LHCN-M2 (cell line): ENCODE measurements around the gene NCK2. TPM values are rescaled to one million over a fixed set of nuclear protein-coding genes. Genes with fewer than 3 reads are reported as not detected.
A peak's percentile ranks its signal among the peaks of the same experiment; 100 is the strongest.

Experiments used
- DNase-seq: peaks from one replicate; pipeline ENCODE4 v3.0.0-alpha.2; 2012; ENCODE audit warnings: low read depth
- polyA plus RNA-seq: library from polyadenylated mRNA; unstranded; fragments of >200 nt; gene quantifications from one replicate; pipeline ENCODE4 v1.2.1, GENCODE V29; 2012; ENCODE audit warnings: missing spikeins
- total RNA-seq: library from RNA; depleted of rRNA; stranded (reverse); fragments of >200 nt; gene quantifications from 2 replicates; pipeline ENCODE4 v1.2.3, GENCODE V29; 2014; rRNA removed

NCK2 gene
- total RNA-seq: 23.0 and 25.0 TPM in 2 replicates
- 22.1 TPM for polyA plus RNA-seq

DNA sequence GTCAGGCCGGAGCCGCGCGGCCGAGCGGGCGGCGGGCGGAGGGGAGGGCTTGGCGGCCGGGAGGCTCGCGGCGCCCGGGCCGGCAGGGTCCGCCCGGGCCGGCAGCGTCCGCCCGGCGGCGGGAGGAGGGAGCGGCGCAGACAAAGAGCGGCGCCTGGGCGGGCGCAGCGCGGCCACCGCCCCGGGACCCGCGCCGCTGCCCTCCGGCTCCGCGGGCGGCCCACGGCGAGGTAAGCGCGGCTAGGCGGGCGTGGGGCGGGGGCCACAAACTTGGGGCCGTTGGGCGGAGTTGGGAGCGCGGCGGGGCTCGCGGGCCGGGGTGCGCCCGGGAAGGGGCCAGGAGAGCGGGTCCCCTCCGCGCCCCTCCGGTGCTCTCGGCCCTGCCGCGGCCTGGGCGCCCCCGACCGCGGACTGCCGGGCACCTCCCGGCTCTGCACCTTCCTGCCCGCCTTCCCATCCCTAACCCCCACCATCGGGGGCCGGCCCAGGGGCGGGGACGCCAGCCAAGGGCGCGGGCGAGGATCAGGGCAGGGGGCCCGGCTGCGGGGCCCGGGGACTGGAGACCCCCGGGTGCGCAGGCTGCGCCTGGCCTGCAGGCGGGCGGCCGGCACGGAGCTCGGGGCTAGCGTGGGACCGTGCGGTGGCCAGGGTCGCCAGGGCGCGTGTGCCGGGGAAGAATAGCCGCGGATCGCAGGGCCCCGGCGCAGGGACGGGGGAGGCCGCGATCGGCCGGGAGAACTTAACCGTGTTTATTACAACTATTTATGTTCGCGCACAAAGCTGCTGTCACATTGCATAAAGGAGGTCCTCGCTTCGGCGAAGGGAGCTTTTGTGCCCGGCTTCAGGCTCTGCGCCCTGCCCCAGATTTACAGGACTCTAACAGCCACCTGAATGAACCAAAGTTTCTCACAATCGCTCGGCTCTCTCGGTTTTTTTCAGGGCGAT lies at the start of gene NCK2:
Gene NCK2, plus strand, starts transcription at position 4 of the 945 bp plus-strand sequence. CDS start 110,152 bp downstream, outside the sequence.
- no peak for DNase-seq

DNA sequence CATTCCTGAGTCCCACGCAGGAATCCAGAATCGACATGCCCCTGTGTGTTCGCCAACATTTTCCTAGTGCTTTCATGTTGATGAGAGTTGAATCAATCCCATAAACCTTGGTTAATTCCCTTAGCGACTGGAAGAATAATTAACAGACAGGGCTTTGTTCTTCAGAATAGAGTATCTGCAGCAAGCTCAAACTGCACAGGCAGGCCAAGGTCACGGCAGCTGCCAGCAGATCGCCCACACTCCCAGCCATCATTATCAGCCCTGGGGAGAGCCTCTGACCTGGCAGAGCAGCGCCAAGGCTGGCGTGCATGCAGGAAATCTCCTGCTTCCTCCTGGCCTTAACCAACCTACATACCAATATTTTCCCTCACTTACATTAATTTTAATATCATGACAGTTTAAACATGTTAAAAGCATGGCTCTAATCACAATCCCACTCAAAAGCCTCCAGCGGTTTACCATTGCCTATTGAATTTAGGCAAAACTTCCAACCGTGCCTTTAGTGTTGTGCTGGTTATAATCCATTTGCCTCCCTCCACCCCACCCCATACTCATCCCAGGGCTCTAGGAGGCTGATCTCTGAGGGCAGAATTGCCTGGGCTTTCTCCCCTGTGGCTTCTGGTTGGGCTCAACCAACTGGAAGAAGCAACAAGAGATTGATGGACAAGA lies 46.8 kb upstream of the NCK2 start:
- no peak for DNase-seq

DNA sequence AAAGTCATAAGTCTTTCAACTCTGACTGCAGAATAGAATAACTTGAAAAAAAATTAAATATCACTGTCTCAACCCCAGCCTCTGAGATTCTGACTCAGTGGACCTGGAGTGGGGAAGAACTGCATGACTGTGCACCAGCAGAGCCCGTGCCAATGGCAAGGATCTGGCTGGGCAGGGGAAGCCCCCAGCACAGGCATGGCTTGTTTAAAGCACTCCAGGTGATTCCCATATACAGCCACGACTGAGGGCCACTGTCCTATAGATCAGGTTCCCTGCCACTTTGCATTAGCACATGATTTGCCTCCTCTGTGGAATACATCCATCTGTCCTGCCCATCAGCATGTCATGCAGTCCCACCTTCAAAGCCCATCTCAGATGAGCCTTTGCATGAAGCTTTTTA lies 45.9 kb upstream of the NCK2 start:
- DNase-seq: no peak

DNA sequence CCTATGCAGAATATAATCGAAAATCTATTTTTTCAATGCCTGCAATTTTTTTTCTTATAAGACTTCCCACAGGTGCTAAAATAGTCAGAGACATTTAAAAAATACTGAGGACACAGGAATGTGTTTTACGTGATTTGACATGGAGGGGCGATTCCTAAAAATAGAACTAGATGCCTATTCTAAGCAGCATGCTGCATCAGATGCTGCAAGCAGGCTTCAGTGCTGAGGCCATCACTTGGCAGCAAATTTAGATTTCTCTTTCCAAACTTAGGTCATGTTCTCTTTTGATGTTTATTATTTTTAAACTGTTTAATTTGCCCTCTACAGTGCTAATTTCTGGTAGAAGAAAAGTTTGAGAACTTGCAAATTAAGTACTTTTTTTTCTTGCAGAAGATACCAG lies 43.7 kb upstream of the NCK2 start:
- no peak for DNase-seq

DNA sequence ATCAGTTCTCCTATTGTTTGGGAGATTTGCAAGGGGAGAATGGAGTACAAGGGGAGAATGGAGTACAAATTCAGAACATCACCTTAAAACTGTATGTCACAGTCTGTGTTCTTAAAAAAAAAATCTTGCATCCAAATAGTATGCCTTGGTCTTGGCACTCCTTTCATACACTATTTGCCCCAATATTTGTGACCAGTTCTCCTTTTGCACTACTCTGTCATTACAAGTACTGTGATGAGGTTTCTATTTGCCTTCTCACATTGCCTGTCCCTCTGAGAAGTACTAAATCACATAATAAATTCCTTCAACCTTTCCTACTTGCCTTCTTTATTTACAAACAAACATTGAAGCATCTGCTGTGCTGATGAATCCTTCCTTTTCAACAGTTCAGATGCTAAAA lies 36.0 kb upstream of the NCK2 start:
- no peak for DNase-seq

DNA sequence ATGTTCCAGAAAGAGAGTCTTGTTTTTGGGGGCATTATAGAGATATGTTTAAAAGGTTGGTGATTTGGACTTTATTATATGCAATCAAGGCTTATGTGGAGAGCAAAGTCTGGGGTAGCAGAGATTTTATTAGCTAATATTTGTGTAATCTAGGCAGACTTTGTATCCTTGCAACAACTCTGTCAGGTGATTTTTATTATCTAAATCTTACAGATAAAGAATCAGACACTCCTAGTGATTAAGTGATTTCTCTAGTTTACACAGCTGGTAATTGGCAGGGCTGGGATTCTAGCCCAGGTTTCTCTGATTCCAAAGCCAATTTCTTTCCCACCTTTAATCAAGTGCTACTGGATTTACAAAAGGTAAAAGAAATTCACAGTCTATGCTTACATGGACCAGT lies 33.3 kb upstream of the NCK2 start:
- no peak for DNase-seq

DNA sequence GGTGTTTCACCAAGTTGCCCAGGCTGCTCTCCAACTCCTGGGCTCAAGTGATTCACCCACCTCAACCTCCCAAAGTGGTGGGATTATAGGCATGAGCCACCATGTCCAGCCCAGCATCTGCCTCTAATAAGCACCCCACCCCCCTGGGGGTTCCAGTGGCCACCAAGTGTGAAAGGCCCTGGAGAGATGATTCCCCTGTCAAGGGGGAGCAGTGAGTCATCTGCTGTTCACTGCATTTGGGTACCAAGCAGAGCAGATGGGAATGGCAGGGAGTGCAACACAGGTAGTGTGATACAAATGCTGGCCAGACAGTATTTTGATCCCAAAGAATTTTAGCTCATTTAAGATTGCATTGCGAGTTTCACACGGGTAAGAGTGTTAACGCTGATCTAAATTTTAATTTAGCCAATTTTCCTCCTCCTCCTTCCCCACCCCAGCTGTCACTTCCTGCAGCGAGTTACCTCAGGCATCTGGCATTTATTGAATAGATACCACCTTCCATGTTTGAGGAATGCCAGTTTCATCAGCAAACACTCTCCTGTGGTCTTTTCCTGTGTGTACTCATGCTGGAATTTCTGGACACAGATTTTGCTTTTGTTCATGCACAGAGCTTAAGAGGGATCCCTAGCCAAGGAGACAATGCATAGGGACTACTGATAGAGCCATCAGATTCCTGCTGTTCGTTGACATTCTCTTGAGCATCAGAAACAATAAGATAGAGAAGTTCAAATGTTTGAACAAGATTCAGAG lies 32.4 kb upstream of the NCK2 start:
- no peak for DNase-seq

DNA sequence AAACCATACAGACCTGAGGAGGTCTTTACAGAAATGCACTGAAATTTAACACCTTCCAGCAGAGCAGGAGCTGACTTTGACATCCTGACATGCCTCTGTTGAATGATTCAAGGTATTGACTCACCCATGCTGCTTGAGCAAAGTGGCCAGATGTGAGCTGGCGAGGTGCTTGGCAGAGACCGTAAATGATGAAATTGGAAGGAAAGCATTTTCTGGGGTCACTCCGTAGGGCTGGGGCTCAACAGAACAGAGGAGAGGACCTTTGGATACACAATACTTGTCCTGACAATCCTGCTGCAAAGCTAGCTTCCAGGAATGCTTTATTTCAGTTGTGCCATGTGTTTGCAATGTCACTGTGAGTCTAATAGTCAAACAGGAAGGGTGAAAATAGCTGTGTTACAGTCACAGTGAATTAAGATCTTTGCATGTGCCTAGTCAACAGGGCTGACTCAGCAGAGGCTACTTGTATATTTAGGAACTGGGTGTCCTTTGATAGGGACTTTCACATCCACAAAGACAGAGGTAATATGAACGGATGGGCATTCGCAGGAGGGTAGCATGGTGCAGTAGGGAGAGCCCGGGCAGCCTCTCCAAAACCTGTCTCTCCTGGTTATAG lies 31.6 kb upstream of the NCK2 start:
- peak; percentile 34 for DNase-seq

DNA sequence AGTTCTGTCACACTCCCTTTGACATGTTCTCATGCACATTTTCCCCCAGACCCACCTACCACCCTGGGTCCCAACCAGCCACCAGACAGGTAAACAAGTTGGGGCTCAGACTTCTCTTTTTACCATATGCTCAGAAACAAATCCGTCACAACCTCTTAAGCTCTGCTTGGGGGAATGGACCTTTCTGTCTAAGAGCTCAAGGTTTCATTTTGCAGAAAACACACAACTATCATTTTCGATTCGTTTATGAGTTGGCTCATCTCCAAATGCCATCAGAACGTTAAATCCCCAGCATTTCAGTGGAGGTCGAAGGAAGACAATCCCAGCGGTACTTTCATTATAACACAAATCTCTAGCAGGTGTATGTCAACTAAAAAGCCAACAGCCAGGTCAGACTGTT lies 30.6 kb upstream of the NCK2 start:
- no peak for DNase-seq

DNA sequence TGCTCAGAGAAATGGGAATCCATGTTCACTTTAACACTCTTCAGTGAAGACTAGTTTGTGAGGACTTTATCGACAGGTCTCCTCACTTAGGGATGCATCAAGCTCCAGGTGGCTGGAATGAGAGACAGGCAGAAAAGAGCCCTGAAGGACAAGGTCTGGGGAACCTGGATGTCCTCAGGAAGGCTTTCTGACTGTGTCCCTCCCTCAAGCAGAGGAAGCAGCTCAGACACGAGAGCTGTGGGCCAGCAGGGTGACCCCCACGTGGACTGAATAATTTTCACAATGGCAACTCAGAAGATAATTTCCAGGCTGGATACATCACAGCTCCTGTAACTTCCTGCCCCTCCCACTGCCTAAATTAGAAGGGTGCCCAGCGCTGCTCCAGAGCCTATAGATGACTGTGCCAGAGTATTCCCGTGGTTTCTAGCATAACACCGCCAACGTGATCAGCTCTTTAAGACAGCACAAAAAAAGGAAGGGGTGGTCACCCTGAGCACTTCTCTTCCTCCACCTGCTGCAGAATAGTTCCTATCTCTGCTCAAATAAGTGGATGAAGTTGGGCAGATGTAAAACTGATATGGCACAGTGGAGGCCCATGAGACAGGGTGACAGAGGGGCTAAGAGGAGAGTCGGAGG lies 25.7 kb upstream of the NCK2 start:
- DNase-seq: no peak

DNA sequence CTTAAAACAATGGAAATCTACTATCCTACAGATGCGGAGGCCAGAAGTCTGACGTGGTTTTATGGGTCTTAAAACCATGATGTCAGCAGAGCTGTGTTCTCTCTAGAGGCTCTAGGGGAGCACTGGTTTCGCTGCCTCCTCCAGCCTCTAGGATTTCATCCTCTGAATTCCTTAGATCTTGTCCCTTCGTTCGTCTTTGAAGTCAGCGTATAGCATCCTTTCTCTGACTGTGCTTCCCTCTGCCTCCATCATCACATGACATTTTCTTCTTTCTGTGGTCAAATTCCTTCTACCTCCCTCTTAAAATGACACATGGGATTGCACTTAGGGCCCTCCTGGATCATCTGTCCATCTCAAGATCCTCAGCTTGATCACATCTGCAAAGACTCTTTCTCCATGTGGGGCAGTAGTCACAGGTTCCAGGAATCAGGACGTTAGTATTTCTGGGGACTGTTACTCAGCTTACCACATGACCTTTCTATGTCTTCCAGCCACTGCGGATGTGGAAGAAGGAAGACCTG lies 22.7 kb upstream of the NCK2 start:
- no peak for DNase-seq

DNA sequence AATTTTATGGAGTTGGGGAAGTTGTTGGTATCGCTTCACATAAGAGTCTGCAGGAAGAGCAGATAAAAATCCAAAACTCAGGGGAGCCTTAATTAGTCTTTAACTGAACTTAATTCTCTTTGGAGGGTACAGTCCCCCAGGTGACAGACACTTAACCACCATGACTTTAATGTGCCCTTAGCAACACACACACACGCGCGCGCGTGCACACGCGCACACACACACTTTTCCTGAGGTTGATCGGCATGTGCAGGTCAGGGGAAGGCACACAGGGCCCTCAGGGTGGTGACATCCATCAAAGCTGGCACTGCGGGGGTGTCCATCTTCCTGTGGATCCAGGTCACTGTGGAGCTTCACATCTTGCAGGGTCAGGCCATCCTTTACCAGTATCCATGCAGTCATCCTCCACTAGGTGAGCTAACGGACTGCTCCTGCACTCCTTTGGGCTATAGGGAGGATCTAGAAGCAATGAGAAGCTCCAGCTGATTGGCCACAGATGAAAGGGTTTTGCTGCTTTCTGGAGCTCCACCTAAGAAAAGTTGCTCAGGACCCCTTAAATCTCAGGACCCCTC lies 21.9 kb upstream of the NCK2 start:
- no peak for DNase-seq

DNA sequence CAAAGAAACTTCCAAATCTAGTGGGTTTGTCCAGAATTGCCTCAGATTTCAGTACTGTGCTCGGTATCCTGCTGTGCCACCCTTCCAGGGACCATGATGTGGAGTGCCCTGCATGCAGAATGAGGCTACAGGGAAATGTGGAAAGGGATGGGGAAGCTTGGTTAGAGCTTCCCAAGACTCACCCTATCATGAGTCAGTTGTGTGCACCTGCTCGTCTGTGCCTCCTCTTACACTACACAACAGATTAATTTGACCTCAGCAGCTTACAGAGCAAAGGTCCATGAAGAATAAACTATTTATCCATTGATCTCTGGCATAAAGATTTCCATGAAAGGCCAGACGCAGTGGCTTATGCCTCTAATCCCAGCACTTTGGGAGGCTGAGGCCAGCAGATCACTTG lies 21.3 kb upstream of the NCK2 start:
- DNase-seq: no peak

DNA sequence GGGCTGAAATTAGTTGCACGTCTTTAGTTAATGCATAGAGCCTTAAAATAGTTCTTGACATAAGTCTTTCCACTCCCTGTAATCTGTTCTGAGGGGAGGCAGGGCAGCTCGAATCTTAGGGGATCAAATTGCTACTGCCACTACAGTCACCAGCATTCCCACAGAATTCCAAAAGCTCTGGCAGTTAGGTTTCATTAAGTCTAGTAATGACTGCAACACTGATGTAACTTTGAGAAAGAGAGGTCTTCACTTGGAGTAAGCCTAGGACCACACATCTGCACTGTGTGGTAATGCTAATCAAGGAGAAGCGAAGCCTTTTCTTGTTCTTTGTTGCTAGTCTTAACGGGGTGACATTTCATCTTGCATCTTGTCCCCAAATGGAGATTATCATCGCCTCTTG lies 19.3 kb upstream of the NCK2 start:
- DNase-seq: no peak

DNA sequence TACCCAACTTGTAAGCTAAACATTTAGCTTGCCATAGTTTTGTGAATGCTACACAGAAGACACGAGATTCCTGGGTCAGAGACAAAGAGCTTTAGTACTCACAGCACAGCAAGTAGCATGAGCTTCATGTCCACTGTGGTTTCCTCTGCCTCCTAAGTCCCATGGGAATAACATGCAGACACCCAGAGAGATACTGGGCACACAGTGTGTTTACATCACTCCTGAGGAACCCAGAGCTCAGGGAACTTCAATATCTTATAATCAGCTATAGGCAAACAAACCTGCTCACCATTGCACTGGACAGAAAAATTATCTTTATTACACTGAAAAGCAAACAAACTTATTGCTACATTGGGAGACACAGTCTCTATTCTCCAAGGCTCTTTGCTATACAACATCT lies 14.5 kb upstream of the NCK2 start:
- no peak for DNase-seq

DNA sequence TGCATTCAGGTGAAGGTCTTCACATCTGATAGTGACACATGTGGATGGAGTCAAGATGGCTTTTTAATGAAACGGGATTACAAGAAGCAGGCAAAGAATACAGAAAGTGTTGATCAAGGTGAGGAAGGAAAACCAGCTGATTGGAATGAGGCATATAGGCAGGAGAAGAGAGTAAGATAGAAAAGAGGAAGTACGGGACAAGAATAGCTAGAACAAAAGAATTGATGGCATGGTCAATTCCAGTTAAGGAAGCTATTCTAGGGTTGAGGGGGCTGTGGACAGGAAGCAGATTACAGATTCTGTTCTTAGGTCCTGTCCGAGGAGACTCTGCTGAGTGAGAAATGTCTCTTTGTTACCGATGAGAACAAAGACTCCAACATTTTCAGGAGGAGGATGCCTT lies 13.2 kb upstream of the NCK2 start:
- DNase-seq: no peak

DNA sequence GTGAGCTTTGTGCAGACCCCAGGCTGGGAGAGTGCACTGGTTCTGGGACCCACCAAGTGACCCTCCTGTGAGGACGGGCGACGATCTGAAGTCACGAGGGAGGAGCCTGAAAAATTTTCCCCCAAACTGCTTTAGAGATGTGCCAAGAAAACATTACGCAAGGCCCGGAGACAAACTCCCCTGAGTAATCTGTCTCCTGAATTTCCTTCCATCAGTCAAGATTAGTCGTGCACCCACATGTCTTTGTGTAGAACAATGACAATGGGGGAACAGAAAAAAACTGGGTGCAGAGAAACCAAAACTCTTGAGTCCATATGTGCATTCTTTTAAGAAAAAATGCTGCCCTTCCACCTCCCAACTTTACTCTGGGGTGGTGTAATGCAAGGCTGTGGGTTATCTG lies 12.6 kb upstream of the NCK2 start:
- no peak for DNase-seq

DNA sequence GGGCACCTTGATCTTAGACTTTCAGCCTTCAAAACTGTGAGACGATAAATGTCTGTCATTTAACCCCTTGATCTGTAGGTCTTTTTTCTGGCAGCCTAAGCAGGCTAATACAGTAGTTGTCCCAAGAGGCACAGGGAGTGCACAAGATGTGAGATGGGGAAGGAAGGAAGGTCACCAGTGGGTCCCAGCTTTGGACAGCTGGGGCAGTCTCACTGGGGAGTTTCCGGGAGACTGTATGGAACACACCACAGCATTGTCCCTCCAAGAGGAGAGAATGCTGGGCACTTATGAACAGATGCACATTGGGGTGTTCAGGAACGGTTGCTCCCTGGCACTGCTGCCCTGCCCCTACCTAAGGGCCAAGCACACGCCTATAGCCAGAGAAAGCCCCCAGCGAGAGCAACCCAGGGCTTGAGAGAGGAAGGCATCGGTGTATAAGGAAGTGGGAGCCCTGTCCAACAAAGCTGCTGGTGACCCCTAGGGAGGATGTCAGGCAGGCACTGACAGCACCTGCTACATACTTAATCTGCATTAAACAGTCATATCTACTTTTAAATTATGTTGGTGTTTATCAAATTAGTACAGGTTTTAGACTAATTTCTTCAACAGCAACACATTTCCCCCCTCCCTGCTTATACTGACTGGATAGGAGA lies 11.6 kb upstream of the NCK2 start:
- no peak for DNase-seq

DNA sequence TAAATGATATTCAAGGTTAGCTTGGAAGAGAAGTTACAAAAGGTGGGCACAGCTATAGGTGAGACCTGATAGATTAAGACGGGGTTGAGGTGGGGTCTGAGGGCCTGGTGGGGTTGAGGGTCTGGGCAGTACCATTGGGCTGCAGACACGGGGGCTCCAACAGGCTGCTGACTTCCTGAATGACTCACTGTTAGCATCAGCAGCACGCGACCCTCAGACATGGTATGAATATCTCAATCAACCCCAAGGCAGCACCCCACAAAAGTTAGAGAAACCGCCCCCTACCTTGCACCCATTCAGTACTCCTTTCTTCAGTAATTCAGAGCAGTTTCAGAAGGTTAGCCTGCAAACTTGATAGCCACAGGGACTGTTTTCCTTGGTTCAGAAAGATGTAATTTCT lies 10.8 kb upstream of the NCK2 start:
- DNase-seq: no peak
